HCT116 (cell line): ENCODE data around the gene GARNL3. TPM values are rescaled to one million over a fixed set of nuclear protein-coding genes. Genes with fewer than 3 reads are reported as not detected.

ENCODE experiments used
- ATAC-seq: fragments of 200-7000 bp; cut with Tn5 transposase; 2 replicates; pipeline ENCODE4 v1.9.1; 2020; ENCODE audit warnings: mild to moderate bottlenecking, moderate library complexity
- BruUV-seq: library from RNA; stranded (reverse); fragments of 400-500 nt; replicated peaks from 2 replicates; lab custom pipeline; 2021; lab: Mats Ljungman, UMichigan
- CTCF ChIA-PET: fragments of 300-600 bp; sonication (Branson Sonifier 250); formaldehyde crosslinking; loops from one replicate; lab custom pipeline; 2021; ENCODE audit warnings: antibody characterized with exemption; lab: Charles Lee
- POLR2A ChIA-PET: fragments of 300-600, 350-600 bp; sonication (Branson Sonifier 250); formaldehyde crosslinking; loops from one replicate; lab custom pipeline; 2021; ENCODE audit warnings: antibody characterized with exemption; lab: Charles Lee
- RAD21 ChIA-PET, 2 experiments: fragments of 300-600 bp; sonication (Branson Sonifier 250); formaldehyde crosslinking; loops; one replicate each; lab custom pipeline; 2023; ENCODE audit warnings: low total read pairs in 2 of 2; ENCODE audit not compliant: uncharacterized antibody in 2 of 2, unreplicated experiment in 2 of 2, low non-redundant PET in 1 of 2; lab: Charles Lee
- DNase-seq: peaks from one replicate; pipeline ENCODE4 v3.0.0-alpha.2; 2010; ENCODE audit warnings: low read depth, low spot score
- H2AFZ ChIP-seq: fragments of 200-600 bp; shearing (Covaris generic), sonication (generic); 2 replicates; pipeline ENCODE4 v1.6.1; 2017; ENCODE audit warnings: low read depth, mixed run types, mixed read lengths, antibody characterized with exemption, low read length; ENCODE audit not compliant: poor library complexity, severe bottlenecking
- H3K27ac ChIP-seq: 2 replicates; pipeline ENCODE4 v1.5.1; 2012; ENCODE audit warnings: low read depth, low read length
- H3K27me3 ChIP-seq: fragments of 200-600 bp; sonication (generic); 2 replicates; pipeline ENCODE4 v1.6.1; 2016; ENCODE audit warnings: mixed run types, low read length, mixed read lengths; ENCODE audit not compliant: insufficient read depth
- H3K36me3 ChIP-seq, 2 experiments: fragments of 200-500 bp in 1 of 2; fragments of 200-600 bp in 1 of 2; sonication (Bioruptor generic) in 1 of 2; sonication (generic) in 1 of 2; 2 replicates each; pipeline versions ENCODE4 v1.5.1 to v1.6.1; 2014 to 2016; ENCODE audit warnings: low read length in 2 of 2, inconsistent platforms in 1 of 2, mixed read lengths in 1 of 2, mixed run types in 1 of 2; ENCODE audit not compliant: insufficient read depth in 2 of 2, control insufficient read depth in 1 of 2
- H3K4me1 ChIP-seq, 2 experiments: fragments of 200-600 bp in 1 of 2; sonication (generic) in 1 of 2; 2 replicates each; pipeline versions ENCODE4 v1.5.1 to v1.6.1; 2012 to 2017; ENCODE audit warnings: low read length in 2 of 2, inconsistent platforms in 1 of 2, mild to moderate bottlenecking in 1 of 2, mixed read lengths in 1 of 2, mixed run types in 1 of 2, moderate library complexity in 1 of 2; ENCODE audit not compliant: insufficient read depth in 2 of 2, control insufficient read depth in 1 of 2
- H3K4me2 ChIP-seq: fragments of 200-600 bp; sonication (generic); 2 replicates; pipeline ENCODE4 v1.6.1; 2017; ENCODE audit warnings: mixed run types, low read length, mixed read lengths
- H3K4me3 ChIP-seq, 2 experiments: fragments of 200-600 bp in 1 of 2; sonication (generic) in 1 of 2; replicated peaks in 1 of 2; 2 replicates each; pipeline ENCODE4 v1.5.1; 2011 to 2016; ENCODE audit warnings: low read length in 2 of 2, control low read depth in 1 of 2, low read depth in 1 of 2, mild to moderate bottlenecking in 1 of 2, mixed read lengths in 1 of 2, mixed run types in 1 of 2
- H3K79me2 ChIP-seq: fragments of 200-600 bp; sonication (generic); 2 replicates; pipeline ENCODE4 v1.6.1; 2017; ENCODE audit warnings: mild to moderate bottlenecking, mixed run types, low read length, moderate library complexity, mixed read lengths; ENCODE audit not compliant: insufficient read depth
- H3K9ac ChIP-seq: fragments of 200-600 bp; sonication (generic); 2 replicates; pipeline ENCODE4 v1.6.1; 2016; ENCODE audit warnings: low read length, mixed read lengths
- H3K9me2 ChIP-seq: fragments of 200-600 bp; sonication (generic), shearing (Covaris generic); 2 replicates; pipeline ENCODE4 v1.6.1; 2017; ENCODE audit warnings: mixed run types, mild to moderate bottlenecking, moderate library complexity; ENCODE audit not compliant: insufficient read depth
- H3K9me3 ChIP-seq, 2 experiments: fragments of 200-500 bp in 1 of 2; fragments of 200-600 bp in 1 of 2; sonication (Bioruptor generic) in 1 of 2; sonication (generic) in 1 of 2; 2 replicates each; pipeline ENCODE4 v1.6.1; 2014 to 2017; ENCODE audit warnings: low read length in 2 of 2, mixed read lengths in 2 of 2, inconsistent platforms in 1 of 2, low read depth in 1 of 2, mild to moderate bottlenecking in 1 of 2, mixed run types in 1 of 2, moderate library complexity in 1 of 2; ENCODE audit not compliant: control insufficient read depth in 1 of 2, insufficient read depth in 1 of 2
- H4K20me1 ChIP-seq: fragments of 200-600 bp; sonication (generic), shearing (Covaris generic); 2 replicates; pipeline ENCODE4 v1.6.1; 2017; ENCODE audit warnings: mixed run types, mild to moderate bottlenecking, moderate library complexity; ENCODE audit not compliant: insufficient read depth
- ATF3 ChIP-seq: IDR thresholded peaks from 2 replicates; pipeline ENCODE4 v1.6.1; 2012
- CTCF ChIP-seq, 3 experiments: fragments of 200-600 bp in 1 of 3; sonication (generic) in 1 of 3; IDR thresholded peaks in 2 of 3; conservative IDR thresholded peaks in 1 of 3; 2 replicates each; pipeline ENCODE4 v1.5.1; 2012 to 2017; ENCODE audit warnings: low read depth in 2 of 3, low read length in 2 of 3, antibody characterized with exemption in 1 of 3, borderline replicate concordance in 1 of 3, control low read depth in 1 of 3, mild to moderate bottlenecking in 1 of 3, mixed read lengths in 1 of 3, mixed run types in 1 of 3, moderate library complexity in 1 of 3; ENCODE audit not compliant: insufficient read depth in 1 of 3
- EGR1 ChIP-seq: IDR thresholded peaks from 2 replicates; pipeline ENCODE4 v1.6.1; 2012; ENCODE audit warnings: low read depth
- EZH2phosphoT487 ChIP-seq: fragments of 200-600 bp; IDR thresholded peaks from 2 replicates; pipeline ENCODE4 v1.6.1; 2018; ENCODE audit warnings: antibody characterized with exemption, borderline replicate concordance
- FOSL1 ChIP-seq: IDR thresholded peaks from 2 replicates; pipeline ENCODE4 v1.6.1; 2012; ENCODE audit warnings: low read depth
- JUND ChIP-seq: IDR thresholded peaks from 2 replicates; pipeline ENCODE4 v1.6.1; 2012
- POLR2A ChIP-seq: IDR thresholded peaks from 2 replicates; pipeline ENCODE4 v1.7.0; 2011; ENCODE audit warnings: borderline replicate concordance; ENCODE audit not compliant: insufficient read depth, insufficient read length; ENCODE audit errors: extremely low read depth
- RAD21 ChIP-seq: IDR thresholded peaks from 2 replicates; pipeline ENCODE4 v1.6.1; 2012; ENCODE audit warnings: low read depth, mild to moderate bottlenecking
- TCF7L2 ChIP-seq: IDR thresholded peaks from 2 replicates; pipeline ENCODE4 v1.7.0; 2011; ENCODE audit warnings: borderline replicate concordance, inconsistent platforms; ENCODE audit not compliant: insufficient read depth, insufficient read length; ENCODE audit errors: extremely low read depth
- ZBTB33 ChIP-seq: IDR thresholded peaks from 2 replicates; pipeline ENCODE4 v1.6.1; 2011; ENCODE audit warnings: mild to moderate bottlenecking, low read length, moderate library complexity; ENCODE audit not compliant: insufficient replicate concordance; ENCODE audit errors: extremely low read depth
- ZNF274 ChIP-seq: fragments of 200-500 bp; sonication (Bioruptor generic); IDR thresholded peaks from 2 replicates; pipeline ENCODE4 v1.6.1; 2014; ENCODE audit warnings: mild to moderate bottlenecking, low read depth, low read length, inconsistent platforms
- intact Hi-C: fragments of 100-400 bp; cut with micrococcal nuclease; formaldehyde crosslinking; loops from 2 replicates; pipeline ENCODE4 v1.10.0; 2022
- total RNA-seq: library from RNA; stranded (reverse); gene quantifications from one replicate; pipeline ENCODE4 v1.2.1, GENCODE V29; 2021; ENCODE audit not compliant: unreplicated experiment

The GARNL3 gene
- total RNA-seq, 1 experiment from 2014 or later = 8.8 TPM

GRCh38 chr9:127273326-127273725 is 8.8 kb downstream of the GARNL3 start:
- RAD21 ChIA-PET = no interaction called here
- BruUV-seq = no TSS peak
- Histone ChIP-seq H3K4me3 (no peak overlapping the region), H3K9me2 (no peaks in the 10 kb centered on the region), H4K20me1 (0 out of 2 replicates have a peak, but pooled peaks cover 2% of the 10 kb centered on the region), H3K9ac (no peak overlapping the region), H3K27ac (no peak overlapping the region), H3K9me3 (no peaks in the 10 kb centered on the region), H3K36me3 (no peaks in the 10 kb centered on the region), H3K27me3 (no peaks in the 10 kb centered on the region), H3K79me2 (no peaks in the 10 kb centered on the region), H3K4me1 (peaks cover 0 to 2% of the 10 kb centered on the region in 2 experiments; a peak in 1 of 4 replicates), H2AFZ (no peak overlapping the region), H3K4me2 (no peak overlapping the region)
- TF ChIP-seq ZBTB33 (no peak), TCF7L2 (no peak), ZNF274 (no peak), CTCF (IDR thresholded peaks at IDR 0.05 in 2 of 3, conservative IDR thresholded peaks at IDR 0.05 in 1 of 3; ENCODE audit: borderline replicate concordance in 1 of 3, insufficient read depth in 1 of 3, low read depth in 2 of 3, low read length in 2 of 3) (no peak), FOSL1 (no peak), RAD21 (no peak), ATF3 (no peak), EGR1 (no peak), EZH2phosphoT487 (no peak), POLR2A (no peak), JUND (no peak)
- intact Hi-C loops = loop anchor here (10.0 kb wide), 1 partner anchor 59 kb away; no protein-coding TSS in a partner anchor
- no peak for DNase-seq
- CTCF ChIA-PET = no interaction called here
- POLR2A ChIA-PET = no interaction called here
- no peak for ATAC-seq
